OCI-LY1 (cell line): Measurements from ENCODE around the gene ULK4.

Source experiments
- CTCF ChIP-seq: fragments of 200-600 bp; sonication (generic), shearing (Covaris generic); IDR thresholded peaks from 2 replicates; pipeline ENCODE4 v1.5.1; 2017; ENCODE audit warnings: mild to moderate bottlenecking, antibody characterized with exemption, low read length, moderate library complexity, mixed read lengths
- EZH2 ChIP-seq: fragments of 200-600 bp; sonication (generic), shearing (Covaris generic); IDR thresholded peaks from 2 replicates; pipeline ENCODE4 v1.8.0; 2017; ENCODE audit warnings: borderline replicate concordance, mixed run types, mild to moderate bottlenecking, antibody characterized with exemption, low read length, moderate library complexity, mixed read lengths

DNA sequence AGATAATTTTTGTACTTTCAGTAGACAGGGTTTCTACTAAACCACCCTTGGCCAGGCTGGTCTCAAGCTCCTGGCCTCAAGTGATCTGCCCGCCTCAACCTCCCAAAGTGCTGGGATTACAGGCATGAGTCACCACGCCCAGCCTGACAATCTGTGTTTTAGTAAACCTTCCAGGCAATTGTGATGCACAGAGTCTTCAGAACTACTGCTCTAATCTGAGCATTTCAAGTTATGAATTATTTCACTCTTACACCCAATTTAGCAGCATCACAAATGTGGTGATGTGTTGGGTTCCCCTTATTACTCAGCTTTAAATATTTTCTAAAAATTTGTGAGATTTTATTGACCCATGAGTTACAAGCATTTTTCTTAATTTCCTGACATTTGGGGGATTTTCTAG is 94.4 kb downstream of the ULK4 start:
- TF ChIP-seq CTCF (no peak), EZH2 (no peak)
